ENCODE results near the gene HOMER2. TPM values are rescaled to one million over a fixed set of nuclear protein-coding genes. Genes with fewer than 3 reads are reported as not detected.

The HOMER2 gene
- total and polyA plus RNA-seq, 4 donors, result 4.3 to 62.0 (median 23.6) TPM

DNA sequence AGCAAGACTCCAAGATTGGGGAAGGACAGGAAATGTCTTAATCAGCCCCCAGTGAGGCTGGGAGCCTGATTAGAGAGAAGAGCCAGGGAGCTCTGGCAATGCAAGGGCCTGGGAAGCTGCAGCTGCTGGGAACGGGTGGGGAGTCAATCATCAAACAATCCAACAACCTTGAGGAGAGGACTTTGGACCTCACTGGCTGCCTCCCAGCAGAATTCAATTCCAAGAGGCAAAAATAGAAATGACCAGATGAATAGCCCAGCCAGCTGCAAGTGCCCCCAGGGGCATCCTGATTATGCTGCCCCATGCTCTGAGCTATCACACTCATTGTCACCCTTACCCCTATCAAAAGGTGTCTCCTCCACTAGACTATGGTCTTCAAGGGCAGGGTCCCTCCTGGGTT lies 6.1 kb upstream of the HOMER2 start:
- Histone ChIP-seq H3K4me3 (ENCODE audit: low read depth in 1 of 3, low read length in 3 of 3) (no peak overlapping the region), H3K9ac (ENCODE audit: low read depth in 1 of 2, low read length in 2 of 2) (no peak overlapping the region), H3K27ac (ENCODE audit: low read depth in 1 of 2, low read length in 2 of 2) (no peak overlapping the region), H3K36me3 (ENCODE audit: control insufficient read depth in 4 of 4, insufficient read depth in 3 of 4, low read depth in 1 of 4, low read length in 3 of 4) (no peaks in the 10 kb centered on the region), H3K4me1 (ENCODE audit: control insufficient read depth in 4 of 4, insufficient read depth in 4 of 4, low read length in 3 of 4) (peaks cover 5 to 17% (median 9%) of the 10 kb centered on the region in 4 donors), H3K9me3 (ENCODE audit: control insufficient read depth in 4 of 4, low read length in 3 of 4) (no peaks in the 10 kb centered on the region), H3K27me3 (ENCODE audit: control insufficient read depth in 4 of 4, insufficient read depth in 4 of 4, low read length in 3 of 4) (no peaks in the 10 kb centered on the region)
- DNase-seq (ENCODE audit: low spot score), result no peak
- WGBS, result 33% methylated on average over 1 of the region's 1 CpG
- TF ChIP-seq FOXA1 (IDR thresholded peaks at IDR 0.05), result no peak
- peak; percentile 54 to 66 for TF ChIP-seq HNF4A (conservative IDR thresholded peaks at IDR 0.05)

GRCh38 chr15:82951472-82952157 lies 905 bp downstream of the HOMER2 start:
- Histone ChIP-seq H3K27me3 (ENCODE audit: control insufficient read depth in 4 of 4, insufficient read depth in 4 of 4, low read length in 3 of 4) (no peaks in the 10 kb centered on the region), H3K4me3 (ENCODE audit: low read depth in 1 of 3, low read length in 3 of 3) (peak overlapping the region; percentile 58 to 89 (median 81)), H3K27ac (ENCODE audit: low read depth in 1 of 2, low read length in 2 of 2) (peak overlapping the region; percentile 79 to 82), H3K4me1 (ENCODE audit: control insufficient read depth in 4 of 4, insufficient read depth in 4 of 4, low read length in 3 of 4) (peaks cover 0 to 32% (median 20%) of the 10 kb centered on the region in 4 donors), H3K9me3 (ENCODE audit: control insufficient read depth in 4 of 4, low read length in 3 of 4) (no peaks in the 10 kb centered on the region), H3K36me3 (ENCODE audit: control insufficient read depth in 4 of 4, insufficient read depth in 3 of 4, low read depth in 1 of 4, low read length in 3 of 4) (no peaks in the 10 kb centered on the region), H3K9ac (ENCODE audit: low read depth in 1 of 2, low read length in 2 of 2) (peak overlapping the region; percentile 61 to 72)
- no peak for TF ChIP-seq RXRA (IDR thresholded peaks at IDR 0.05)
- no peak for TF ChIP-seq REST (IDR thresholded peaks at IDR 0.05)
- no peak for TF ChIP-seq MAX (IDR thresholded peaks at IDR 0.05)
- TF ChIP-seq, protein P1, sequence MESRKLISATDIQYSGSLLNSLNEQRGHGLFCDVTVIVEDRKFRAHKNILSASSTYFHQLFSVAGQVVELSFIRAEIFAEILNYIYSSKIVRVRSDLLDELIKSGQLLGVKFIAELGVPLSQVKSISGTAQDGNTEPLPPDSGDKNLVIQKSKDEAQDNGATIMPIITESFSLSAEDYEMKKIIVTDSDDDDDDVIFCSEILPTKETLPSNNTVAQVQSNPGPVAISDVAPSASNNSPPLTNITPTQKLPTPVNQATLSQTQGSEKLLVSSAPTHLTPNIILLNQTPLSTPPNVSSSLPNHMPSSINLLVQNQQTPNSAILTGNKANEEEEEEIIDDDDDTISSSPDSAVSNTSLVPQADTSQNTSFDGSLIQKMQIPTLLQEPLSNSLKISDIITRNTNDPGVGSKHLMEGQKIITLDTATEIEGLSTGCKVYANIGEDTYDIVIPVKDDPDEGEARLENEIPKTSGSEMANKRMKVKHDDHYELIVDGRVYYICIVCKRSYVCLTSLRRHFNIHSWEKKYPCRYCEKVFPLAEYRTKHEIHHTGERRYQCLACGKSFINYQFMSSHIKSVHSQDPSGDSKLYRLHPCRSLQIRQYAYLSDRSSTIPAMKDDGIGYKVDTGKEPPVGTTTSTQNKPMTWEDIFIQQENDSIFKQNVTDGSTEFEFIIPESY (IDR thresholded peaks at IDR 0.05), result no peak
- TF ChIP-seq ATF3 (IDR thresholded peaks at IDR 0.05), result no peak
- TF ChIP-seq JUND (IDR thresholded peaks at IDR 0.05), result no peak
- TF ChIP-seq TAF1 (conservative IDR thresholded peaks at IDR 0.05), result no peak
- TF ChIP-seq HNF4G (IDR thresholded peaks at IDR 0.05), result no peak
- TF ChIP-seq EGR1 (IDR thresholded peaks at IDR 0.05; ENCODE audit: low read depth in 2 of 2), result no peak
- TF ChIP-seq FOXA2 (IDR thresholded peaks at IDR 0.05), result no peak
- TF ChIP-seq CTCF (IDR thresholded peaks at IDR 0.05; ENCODE audit: low read depth, low read length, missing input control), result no peak
- TF ChIP-seq SP1 (IDR thresholded peaks at IDR 0.05), result no peak
- TF ChIP-seq FOXA1 (IDR thresholded peaks at IDR 0.05), result no peak
- no peak for TF ChIP-seq RAD21 (IDR thresholded peaks at IDR 0.05)
- WGBS, result 27% methylated on average over 13 of the region's 13 CpGs
- no peak for DNase-seq (ENCODE audit: low spot score)
